Panc1 (cell line): Measurements from ENCODE around the gene PRKCQ.

Experiments used
- CTCF ChIP-seq: fragments of 450-650 bp; IDR thresholded peaks from 2 replicates; pipeline ENCODE4 v1.5.1; 2017; ENCODE audit warnings: mild to moderate bottlenecking
- POLR2AphosphoS5 ChIP-seq: IDR thresholded peaks from 2 replicates; pipeline ENCODE4 v1.6.1; 2012; ENCODE audit warnings: mild to moderate bottlenecking, low read depth, low read length, moderate library complexity
- REST ChIP-seq, 2 experiments: IDR thresholded peaks; 2 replicates each; pipeline ENCODE4 v1.6.1; 2011 to 2012; ENCODE audit warnings: low read depth in 2 of 2, control low read depth in 1 of 2, low read length in 1 of 2, mild to moderate bottlenecking in 1 of 2, moderate library complexity in 1 of 2; ENCODE audit not compliant: insufficient read depth in 1 of 2
- TCF7L2 ChIP-seq: IDR thresholded peaks from 2 replicates; pipeline ENCODE4 v1.6.1; 2011; ENCODE audit warnings: mild to moderate bottlenecking, low read depth, low read length, inconsistent platforms

DNA sequence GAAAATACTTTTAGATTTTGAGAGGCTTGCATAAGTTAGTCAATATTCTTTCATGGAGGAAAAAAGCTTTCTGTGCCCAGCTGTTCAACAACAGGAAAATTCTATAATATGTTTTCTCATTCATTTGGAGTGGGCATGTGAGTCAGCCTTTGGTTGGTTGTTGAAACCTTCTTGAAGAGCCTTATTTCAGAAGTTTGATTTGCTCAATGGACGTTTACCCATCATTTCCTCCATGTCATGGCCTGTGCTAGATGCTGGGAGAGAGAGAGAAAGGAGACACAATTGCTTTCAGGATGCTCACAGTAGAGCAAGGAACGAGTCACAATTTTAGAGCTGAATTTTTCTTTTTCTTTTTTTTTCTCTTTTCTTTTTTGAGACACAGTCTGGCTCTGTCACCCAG is 181.7 kb downstream of the PRKCQ start:
- TF ChIP-seq REST (IDR thresholded peaks at IDR 0.05; ENCODE audit: insufficient read depth in 1 of 2, low read depth in 2 of 2, low read length in 1 of 2): no peak
- TF ChIP-seq CTCF: no peak
- no peak for TF ChIP-seq POLR2AphosphoS5
- TF ChIP-seq TCF7L2: no peak
